Neural cell (in vitro differentiated cells): ENCODE measurements around the gene ZFYVE21. TPM values are rescaled to one million over a fixed set of nuclear protein-coding genes. Genes with fewer than 3 reads are reported as not detected.

Source experiments
- H2AFZ ChIP-seq: fragments of 200-600, 300-800 bp; sonication (generic), shearing (Covaris generic); 2 replicates; pipeline ENCODE4 v1.6.0; 2014; ENCODE audit warnings: low read depth, mild to moderate bottlenecking, antibody characterized with exemption, low read length, moderate library complexity
- H3F3A ChIP-seq: fragments of 200-600 bp; shearing (Covaris generic); 2 replicates; pipeline ENCODE4 v1.6.1; 2016; ENCODE audit warnings: mild to moderate bottlenecking, moderate library complexity, mixed read lengths, antibody characterized with exemption, low read length; ENCODE audit not compliant: insufficient read depth, poor library complexity, severe bottlenecking
- H3K27ac ChIP-seq: fragments of 200-600, 300-800 bp; sonication (generic), shearing (Covaris generic); 2 replicates; pipeline ENCODE4 v1.5.1; 2014; ENCODE audit warnings: mild to moderate bottlenecking, low read length, moderate library complexity
- H3K27me3 ChIP-seq: fragments of 300-800, 200-600 bp; sonication (generic), shearing (Covaris generic); 2 replicates; pipeline ENCODE4 v1.6.0; 2014; ENCODE audit warnings: mild to moderate bottlenecking, low read depth, low read length, moderate library complexity; ENCODE audit not compliant: insufficient read depth
- H3K36me3 ChIP-seq: fragments of 300-800, 200-600 bp; sonication (generic), shearing (Covaris generic); 2 replicates; pipeline ENCODE4 v1.5.1; 2014; ENCODE audit warnings: mild to moderate bottlenecking, antibody characterized with exemption, low read length, moderate library complexity; ENCODE audit not compliant: insufficient read depth
- H3K4me2 ChIP-seq: fragments of 300-800, 200-600 bp; sonication (generic), shearing (Covaris generic); 2 replicates; pipeline ENCODE4 v1.6.0; 2014; ENCODE audit warnings: mild to moderate bottlenecking, low read length
- H3K4me3 ChIP-seq: fragments of 300-800, 200-600 bp; sonication (generic), shearing (Covaris generic); 2 replicates; pipeline ENCODE4 v1.5.1; 2014; ENCODE audit warnings: mild to moderate bottlenecking, low read length, moderate library complexity
- H3K79me2 ChIP-seq: fragments of 200-600 bp; shearing (Covaris generic); replicated peaks from 2 replicates; pipeline ENCODE4 v1.6.0; 2014; ENCODE audit warnings: mild to moderate bottlenecking, low read length, moderate library complexity; ENCODE audit not compliant: insufficient read depth
- H3K9ac ChIP-seq: fragments of 300-800, 200-600 bp; sonication (generic), shearing (Covaris generic); 2 replicates; pipeline ENCODE4 v1.6.1; 2016; ENCODE audit warnings: mild to moderate bottlenecking, low read length, mixed read lengths
- H3K9me2 ChIP-seq: fragments of 200-600 bp; shearing (Covaris generic); 2 replicates; pipeline ENCODE4 v1.6.1; 2016; ENCODE audit warnings: mild to moderate bottlenecking, low read length, mixed read lengths; ENCODE audit not compliant: insufficient read depth
- H3K9me3 ChIP-seq: fragments of 200-600, 300-800 bp; sonication (generic), shearing (Covaris generic); 2 replicates; pipeline ENCODE4 v1.6.1; 2016; ENCODE audit warnings: mild to moderate bottlenecking, mixed run types, low read length, moderate library complexity, mixed read lengths
- H4K20me1 ChIP-seq: fragments of 200-600 bp; shearing (Covaris generic); 2 replicates; pipeline ENCODE4 v1.6.1; 2016; ENCODE audit warnings: mild to moderate bottlenecking, mixed run types; ENCODE audit not compliant: insufficient read depth
- EP300 ChIP-seq: fragments of 450-650 bp; conservative IDR thresholded peaks from 2 replicates; pipeline ENCODE4 v1.6.1; 2014; ENCODE audit warnings: antibody characterized with exemption, mild to moderate bottlenecking, moderate library complexity; ENCODE audit not compliant: poor library complexity, severe bottlenecking
- EZH2 ChIP-seq: fragments of 200-600, 300-800 bp; shearing (Covaris generic), sonication (generic); IDR thresholded peaks from 2 replicates; pipeline ENCODE4 v1.6.1; 2014; ENCODE audit warnings: antibody characterized with exemption, low read length, borderline replicate concordance, mild to moderate bottlenecking; ENCODE audit not compliant: insufficient read depth, poor library complexity, severe bottlenecking
- MXI1 ChIP-seq: fragments of 450-650 bp; conservative IDR thresholded peaks from 2 replicates; pipeline ENCODE4 v1.6.1; 2014; ENCODE audit warnings: antibody characterized with exemption, mild to moderate bottlenecking; ENCODE audit not compliant: poor library complexity, severe bottlenecking
- POLR2AphosphoS5 ChIP-seq: IDR thresholded peaks from 2 replicates; pipeline ENCODE4 v1.6.1; 2012
- RAD21 ChIP-seq: fragments of 450-650 bp; conservative IDR thresholded peaks from 2 replicates; pipeline ENCODE4 v1.6.1; 2014; ENCODE audit warnings: antibody characterized with exemption, mild to moderate bottlenecking, moderate library complexity
- SMC3 ChIP-seq: fragments of 450-650 bp; conservative IDR thresholded peaks from 2 replicates; pipeline ENCODE4 v1.6.1; 2014; ENCODE audit warnings: antibody characterized with exemption, mild to moderate bottlenecking, moderate library complexity; ENCODE audit not compliant: poor library complexity
- TAF1 ChIP-seq: IDR thresholded peaks from 2 replicates; pipeline ENCODE4 v1.6.1; 2012; ENCODE audit warnings: low read depth
- polyA plus RNA-seq: library from polyadenylated mRNA; depleted of rRNA; stranded (reverse); fragments of >200 nt; gene quantifications from 2 replicates; pipeline ENCODE4 v1.2.3, GENCODE V29; 2014
- TF ChIP-seq, protein P1 (sequence below): IDR thresholded peaks from 2 replicates; pipeline ENCODE4 v1.6.1; 2012; ENCODE audit warnings: borderline replicate concordance
- TF ChIP-seq, protein P2 (sequence below): fragments of 450-650 bp; IDR thresholded peaks from 2 replicates; pipeline ENCODE4 v1.5.1; 2014; ENCODE audit warnings: antibody characterized with exemption, mild to moderate bottlenecking, moderate library complexity; ENCODE audit not compliant: poor library complexity, severe bottlenecking

ZFYVE21 gene
- polyA plus RNA-seq, 1 donor from 2014 or later = 99.7 TPM

GRCh38 chr14:103704708-103705107, 10.9 kb upstream of the ZFYVE21 start:
- H3K27ac ChIP-seq = no peak overlapping the region
- no peak overlapping the region for H3K4me3 ChIP-seq
- H3K4me2 ChIP-seq = no peak overlapping the region
- no peaks in the 10 kb centered on the region for H3K9me2 ChIP-seq
- no peaks in the 10 kb centered on the region for H3K27me3 ChIP-seq
- no peak overlapping the region for H3K9ac ChIP-seq
- TF ChIP-seq POLR2AphosphoS5 = no peak
- TF ChIP-seq, protein P1, sequence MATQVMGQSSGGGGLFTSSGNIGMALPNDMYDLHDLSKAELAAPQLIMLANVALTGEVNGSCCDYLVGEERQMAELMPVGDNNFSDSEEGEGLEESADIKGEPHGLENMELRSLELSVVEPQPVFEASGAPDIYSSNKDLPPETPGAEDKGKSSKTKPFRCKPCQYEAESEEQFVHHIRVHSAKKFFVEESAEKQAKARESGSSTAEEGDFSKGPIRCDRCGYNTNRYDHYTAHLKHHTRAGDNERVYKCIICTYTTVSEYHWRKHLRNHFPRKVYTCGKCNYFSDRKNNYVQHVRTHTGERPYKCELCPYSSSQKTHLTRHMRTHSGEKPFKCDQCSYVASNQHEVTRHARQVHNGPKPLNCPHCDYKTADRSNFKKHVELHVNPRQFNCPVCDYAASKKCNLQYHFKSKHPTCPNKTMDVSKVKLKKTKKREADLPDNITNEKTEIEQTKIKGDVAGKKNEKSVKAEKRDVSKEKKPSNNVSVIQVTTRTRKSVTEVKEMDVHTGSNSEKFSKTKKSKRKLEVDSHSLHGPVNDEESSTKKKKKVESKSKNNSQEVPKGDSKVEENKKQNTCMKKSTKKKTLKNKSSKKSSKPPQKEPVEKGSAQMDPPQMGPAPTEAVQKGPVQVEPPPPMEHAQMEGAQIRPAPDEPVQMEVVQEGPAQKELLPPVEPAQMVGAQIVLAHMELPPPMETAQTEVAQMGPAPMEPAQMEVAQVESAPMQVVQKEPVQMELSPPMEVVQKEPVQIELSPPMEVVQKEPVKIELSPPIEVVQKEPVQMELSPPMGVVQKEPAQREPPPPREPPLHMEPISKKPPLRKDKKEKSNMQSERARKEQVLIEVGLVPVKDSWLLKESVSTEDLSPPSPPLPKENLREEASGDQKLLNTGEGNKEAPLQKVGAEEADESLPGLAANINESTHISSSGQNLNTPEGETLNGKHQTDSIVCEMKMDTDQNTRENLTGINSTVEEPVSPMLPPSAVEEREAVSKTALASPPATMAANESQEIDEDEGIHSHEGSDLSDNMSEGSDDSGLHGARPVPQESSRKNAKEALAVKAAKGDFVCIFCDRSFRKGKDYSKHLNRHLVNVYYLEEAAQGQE = no peak
- no peak for TF ChIP-seq MXI1
- TF ChIP-seq, protein P2, sequence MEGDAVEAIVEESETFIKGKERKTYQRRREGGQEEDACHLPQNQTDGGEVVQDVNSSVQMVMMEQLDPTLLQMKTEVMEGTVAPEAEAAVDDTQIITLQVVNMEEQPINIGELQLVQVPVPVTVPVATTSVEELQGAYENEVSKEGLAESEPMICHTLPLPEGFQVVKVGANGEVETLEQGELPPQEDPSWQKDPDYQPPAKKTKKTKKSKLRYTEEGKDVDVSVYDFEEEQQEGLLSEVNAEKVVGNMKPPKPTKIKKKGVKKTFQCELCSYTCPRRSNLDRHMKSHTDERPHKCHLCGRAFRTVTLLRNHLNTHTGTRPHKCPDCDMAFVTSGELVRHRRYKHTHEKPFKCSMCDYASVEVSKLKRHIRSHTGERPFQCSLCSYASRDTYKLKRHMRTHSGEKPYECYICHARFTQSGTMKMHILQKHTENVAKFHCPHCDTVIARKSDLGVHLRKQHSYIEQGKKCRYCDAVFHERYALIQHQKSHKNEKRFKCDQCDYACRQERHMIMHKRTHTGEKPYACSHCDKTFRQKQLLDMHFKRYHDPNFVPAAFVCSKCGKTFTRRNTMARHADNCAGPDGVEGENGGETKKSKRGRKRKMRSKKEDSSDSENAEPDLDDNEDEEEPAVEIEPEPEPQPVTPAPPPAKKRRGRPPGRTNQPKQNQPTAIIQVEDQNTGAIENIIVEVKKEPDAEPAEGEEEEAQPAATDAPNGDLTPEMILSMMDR = no peak
- no peak for TF ChIP-seq SMC3
- TF ChIP-seq TAF1 = no peak
- TF ChIP-seq EZH2 = no peak
- no peak for TF ChIP-seq RAD21
- no peaks in the 10 kb centered on the region for H3K36me3 ChIP-seq
- H4K20me1 ChIP-seq = no peaks in the 10 kb centered on the region
- H3K9me3 ChIP-seq = no peaks in the 10 kb centered on the region
- no peak overlapping the region for H2AFZ ChIP-seq
- H3K79me2 ChIP-seq = no peaks in the 10 kb centered on the region
- H3F3A ChIP-seq = no peaks in the 10 kb centered on the region

DNA sequence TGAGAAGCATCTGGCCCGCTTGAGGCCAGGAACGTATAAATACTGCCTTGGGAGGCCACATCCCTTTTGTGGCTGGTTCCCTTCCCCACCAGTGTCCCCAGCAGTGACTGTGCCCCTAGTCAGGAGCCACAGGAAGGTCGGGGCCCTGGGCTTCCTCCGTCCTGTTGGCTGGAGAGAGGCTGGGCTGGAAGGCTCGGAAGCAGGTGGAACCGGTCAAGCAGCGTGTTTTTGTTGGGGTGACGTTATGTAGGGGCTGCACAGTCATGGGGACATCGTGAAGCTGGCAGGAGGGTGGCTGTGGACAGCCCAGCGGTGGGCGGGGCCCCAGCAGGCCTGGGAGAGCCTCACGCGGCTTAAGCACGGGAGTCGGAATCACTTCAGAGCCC, 10.5 kb upstream of the ZFYVE21 start:
- no peaks in the 10 kb centered on the region for H3F3A ChIP-seq
- no peak overlapping the region for H2AFZ ChIP-seq
- no peaks in the 10 kb centered on the region for H3K9me3 ChIP-seq
- no peak overlapping the region for H3K4me3 ChIP-seq
- no peak overlapping the region for H3K9ac ChIP-seq
- no peaks in the 10 kb centered on the region for H3K79me2 ChIP-seq
- H3K36me3 ChIP-seq = no peaks in the 10 kb centered on the region
- H3K4me2 ChIP-seq = no peak overlapping the region
- H3K9me2 ChIP-seq = no peaks in the 10 kb centered on the region
- TF ChIP-seq, protein P1 = no peak
- no peak for TF ChIP-seq EP300
- TF ChIP-seq, protein P2 = no peak
- no peak for TF ChIP-seq TAF1
- no peak for TF ChIP-seq EZH2
- no peak for TF ChIP-seq RAD21
- TF ChIP-seq SMC3 = no peak
- no peak for TF ChIP-seq MXI1
- no peak for TF ChIP-seq POLR2AphosphoS5
- H3K27ac ChIP-seq = no peak overlapping the region
- no peaks in the 10 kb centered on the region for H3K27me3 ChIP-seq
- H4K20me1 ChIP-seq = no peaks in the 10 kb centered on the region
